ENCODE data around the gene HCRTR1. TPM values are rescaled to one million over a fixed set of nuclear protein-coding genes. Genes with fewer than 3 reads are reported as not detected.

HCRTR1 gene
- total and polyA plus RNA-seq, 2 of the 8 experiments (the other 6 are each of a cell fraction or from before 2014, with no cell fraction given) = 0.35 to 0.39 TPM

DNA sequence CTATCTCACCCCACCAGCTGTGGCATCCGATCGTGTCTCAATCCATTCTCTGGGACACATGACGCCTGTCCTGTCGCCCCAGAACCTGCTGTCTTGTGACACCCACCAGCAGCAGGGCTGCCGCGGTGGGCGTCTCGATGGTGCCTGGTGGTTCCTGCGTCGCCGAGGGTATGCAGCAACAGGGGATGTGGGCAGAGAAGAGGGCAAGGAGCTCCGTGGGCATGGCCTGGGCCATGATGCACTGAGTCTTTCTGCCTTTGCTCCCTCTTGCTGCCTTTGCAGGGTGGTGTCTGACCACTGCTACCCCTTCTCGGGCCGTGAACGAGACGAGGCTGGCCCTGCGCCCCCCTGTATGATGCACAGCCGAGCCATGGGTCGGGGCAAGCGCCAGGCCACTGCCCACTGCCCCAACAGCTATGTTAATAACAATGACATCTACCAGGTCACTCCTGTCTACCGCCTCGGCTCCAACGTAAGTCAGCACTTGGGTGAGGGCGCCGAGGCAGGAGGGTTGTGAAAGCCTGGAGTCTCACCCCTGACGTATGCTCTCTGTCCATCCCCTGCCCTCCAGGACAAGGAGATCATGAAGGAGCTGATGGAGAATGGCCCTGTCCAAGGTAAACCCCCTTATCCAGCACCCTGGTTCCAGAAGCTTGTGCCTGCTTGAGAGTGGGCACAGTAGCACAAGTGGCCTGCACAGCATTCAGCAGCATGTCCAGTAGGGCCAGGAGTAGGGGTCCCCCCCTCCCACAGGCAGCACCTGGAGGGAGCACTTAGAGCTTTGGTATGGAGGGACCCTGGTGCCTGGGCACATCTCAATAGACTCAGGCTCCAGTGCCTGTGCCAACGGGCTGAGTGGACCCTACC, 32.4 kb upstream of the HCRTR1 start:
- Histone ChIP-seq H3K9ac (replicated peaks in 1 of 4; ENCODE audit: extremely low read depth in 1 of 4, low read depth in 3 of 4, low read length in 3 of 4) (no peak overlapping the region), H3K79me2 (ENCODE audit: control insufficient read depth in 1 of 2, insufficient read depth in 2 of 2, low read length in 2 of 2) (no peaks in the 10 kb centered on the region), H3K4me3 (ENCODE audit: extremely low read depth in 1 of 4, insufficient read depth in 2 of 4, low read depth in 3 of 4, low read length in 4 of 4) (no peak overlapping the region), H3K36me3 (ENCODE audit: control insufficient read depth in 2 of 4, insufficient read depth in 4 of 4, low read length in 3 of 4) (no peaks in the 10 kb centered on the region), H3K27ac (ENCODE audit: low read depth, low read length) (no peak overlapping the region), H3K27me3 (replicated peaks in 1 of 4; ENCODE audit: control insufficient read depth in 3 of 4, extremely low read depth in 1 of 4, insufficient read depth in 3 of 4, low read length in 3 of 4) (peaks cover 0 to 12% (median 5%) of the 10 kb centered on the region in 4 experiments; a peak in 4 of 7 replicates), H4K8ac (ENCODE audit: extremely low read depth, insufficient read depth, low read length) (no peak overlapping the region), H2AK5ac (ENCODE audit: low read depth, low read length) (no peak overlapping the region), H3K14ac (ENCODE audit: insufficient read length) (no peak overlapping the region), H2BK15ac (ENCODE audit: low read length) (0 out of 2 replicates have a peak overlapping the region, but pooled peaks have one; percentile 29), H2BK5ac (ENCODE audit: low read depth, low read length) (0 out of 2 replicates have a peak overlapping the region, but pooled peaks have one; percentile 16), H2BK12ac (ENCODE audit: low read depth, low read length) (no peak overlapping the region; the same call in 1 of the 2 replicates), H3K56ac (replicated peaks; ENCODE audit: insufficient read length, low read depth, low read length) (no peak overlapping the region), H3K4me1 (replicated peaks in 1 of 4; ENCODE audit: control insufficient read depth in 3 of 4, insufficient read depth in 4 of 4, low read length in 3 of 4) (peaks cover 6 to 25% (median 16%) of the 10 kb centered on the region in 4 experiments), H2BK20ac (ENCODE audit: low read length) (no peak overlapping the region), H3K4ac (replicated peaks; ENCODE audit: insufficient read length, low read depth, low read length) (no peak overlapping the region), H4K5ac (ENCODE audit: insufficient read length, low read depth, low read length) (no peak overlapping the region), H2BK120ac (replicated peaks; ENCODE audit: low read depth, low read length) (no peak overlapping the region), H3K79me1 (ENCODE audit: low read depth, low read length) (no peaks in the 10 kb centered on the region), H2AFZ (ENCODE audit: low read length) (no peak overlapping the region), H3K23me2 (ENCODE audit: low read depth, low read length) (no peaks in the 10 kb centered on the region; the same call in 1 of the 2 replicates), H4K91ac (replicated peaks; ENCODE audit: insufficient read length, low read length) (no peak overlapping the region), H3K18ac (ENCODE audit: extremely low read depth, low read length) (no peak overlapping the region), H4K20me1 (replicated peaks in 1 of 2; ENCODE audit: control insufficient read depth in 1 of 2, insufficient read depth in 2 of 2, low read length in 2 of 2) (no peaks in the 10 kb centered on the region), H3K4me2 (ENCODE audit: insufficient read depth in 1 of 2, low read depth in 2 of 2, low read length in 2 of 2) (no peak overlapping the region), H3K23ac (ENCODE audit: insufficient read length) (no peak overlapping the region), H3K9me3 (ENCODE audit: insufficient read depth in 2 of 2, low read depth in 1 of 2, low read length in 1 of 2) (no peaks in the 10 kb centered on the region)
- WGBS, 2 experiments (ENCODE audit: extremely low coverage in 1 of 2, insufficient coverage in 1 of 2, insufficient read length in 1 of 2, insufficient replicate concordance in 2 of 2, low coverage in 1 of 2, low lambda C conversion rate in 2 of 2, missing lambda C conversion rate in 1 of 2) = 92% methylated on average over 27 of the region's 27 CpGs; no CpG with 5 or more reads in 1 of the 2 experiments
- FAIRE-seq = no peak
- peak in 1 of 2 experiments; percentile 42 for DNase-seq (ENCODE audit: low read depth in 1 of 2, low spot score in 2 of 2)
- ChIA-PET POLR2A (ENCODE audit: partially characterized antibody) (no interaction called here), CTCF (ENCODE audit: partially characterized antibody) (interaction anchor here (1.1 to 3.0 kb wide), 5 partner anchors 10 to 213 kb away, joined by 3 to 9 read pairs (median 4); no protein-coding TSS in a partner anchor)
- TF ChIP-seq HDAC2 (IDR thresholded peaks at IDR 0.05; ENCODE audit: borderline replicate concordance in 1 of 2, low read depth in 2 of 2, low read length in 2 of 2) (no peak), RBBP5 (IDR thresholded peaks at IDR 0.05; ENCODE audit: borderline replicate concordance, low read depth, low read length) (no peak), CREB1 (IDR thresholded peaks at IDR 0.05) (no peak), CBX5 (IDR thresholded peaks at IDR 0.05; ENCODE audit: low read depth, low read length) (no peak), POLR2AphosphoS5 (IDR thresholded peaks at IDR 0.05; ENCODE audit: low read depth, low read length) (no peak)
